IMR-90 (cell line): ENCODE measurements around the gene LSMEM2. TPM values are rescaled to one million over a fixed set of nuclear protein-coding genes. Genes with fewer than 3 reads are reported as not detected.

ENCODE experiments used
- ATAC-seq: fragments of 200-7000 bp; cut with Tn5 transposase; 2 replicates; pipeline ENCODE4 v1.9.1; 2020; ENCODE audit warnings: low read depth, mild to moderate bottlenecking, moderate library complexity
- BruUV-seq: library from RNA; stranded (reverse); fragments of 400-500 nt; replicated peaks from 2 replicates; lab custom pipeline; 2021; lab: Mats Ljungman, UMichigan
- CTCF ChIA-PET: fragments of 300-600 bp; formaldehyde crosslinking; extraction: SDS; loops from one replicate; lab custom pipeline; 2021; ENCODE audit warnings: antibody characterized with exemption; lab: Yijun Ruan, JAX
- POLR2A ChIA-PET: fragments of 300-600 bp; sonication (Branson Sonifier 250); formaldehyde crosslinking; loops from one replicate; lab custom pipeline; 2022; ENCODE audit warnings: antibody characterized with exemption; ENCODE audit not compliant: unreplicated experiment; lab: Charles Lee
- DNase-seq: peaks from one replicate; pipeline ENCODE4 v3.0.0; 2013
- H2AFZ ChIP-seq: replicated peaks from 2 replicates; pipeline ENCODE3; 2013; ENCODE audit warnings: low read length, mild to moderate bottlenecking; ENCODE audit not compliant: poor library complexity
- H2AK5ac ChIP-seq: 2 replicates; pipeline ENCODE4 v1.6.1; 2013; ENCODE audit warnings: low read depth, low read length, inconsistent platforms
- H2AK9ac ChIP-seq: replicated peaks from 2 replicates; pipeline ENCODE3; 2013; ENCODE audit warnings: mild to moderate bottlenecking, low read depth, low read length, moderate library complexity; ENCODE audit not compliant: poor library complexity
- H2BK120ac ChIP-seq: 2 replicates; pipeline ENCODE4 v1.6.1; 2013; ENCODE audit warnings: low read depth, low read length, inconsistent platforms
- H2BK15ac ChIP-seq: 3 replicates; pipeline ENCODE4 v1.6.1; 2013; ENCODE audit warnings: low read depth, low read length, inconsistent platforms
- H2BK20ac ChIP-seq: 2 replicates; pipeline ENCODE4 v1.6.1; 2013; ENCODE audit warnings: low read depth, mild to moderate bottlenecking, inconsistent platforms, low read length, moderate library complexity
- H2BK5ac ChIP-seq: 2 replicates; pipeline ENCODE4 v1.6.1; 2013; ENCODE audit warnings: mild to moderate bottlenecking, low read depth, low read length, inconsistent platforms; ENCODE audit not compliant: poor library complexity, severe bottlenecking
- H3K14ac ChIP-seq: replicated peaks from 2 replicates; pipeline ENCODE4 v1.6.1; 2013; ENCODE audit warnings: low read depth, low read length, inconsistent platforms
- H3K18ac ChIP-seq: 2 replicates; pipeline ENCODE4 v1.6.1; 2013; ENCODE audit warnings: low read depth, low read length, control low read depth
- H3K23ac ChIP-seq: 2 replicates; pipeline ENCODE4 v1.6.1; 2013; ENCODE audit warnings: low read depth, low read length, inconsistent platforms
- H3K27ac ChIP-seq: 2 replicates; pipeline ENCODE4 v1.5.1; 2013; ENCODE audit warnings: mild to moderate bottlenecking, control low read depth, low read length; ENCODE audit not compliant: insufficient read depth
- H3K27me3 ChIP-seq: 2 replicates; pipeline ENCODE4 v1.6.1; 2013; ENCODE audit warnings: low read length; ENCODE audit not compliant: control insufficient read depth, insufficient read depth
- H3K36me3 ChIP-seq: 2 replicates; pipeline ENCODE4 v1.6.1; 2013; ENCODE audit warnings: low read length, mixed read lengths; ENCODE audit not compliant: control insufficient read depth, insufficient read depth
- H3K4ac ChIP-seq: 2 replicates; pipeline ENCODE4 v1.6.1; 2013; ENCODE audit warnings: low read depth, low read length, inconsistent platforms
- H3K4me1 ChIP-seq: 2 replicates; pipeline ENCODE4 v1.6.1; 2013; ENCODE audit warnings: low read length, mixed read lengths; ENCODE audit not compliant: control insufficient read depth, insufficient read depth
- H3K4me2 ChIP-seq: 2 replicates; pipeline ENCODE4 v1.6.1; 2013; ENCODE audit warnings: low read depth, mild to moderate bottlenecking, control low read depth, low read length, moderate library complexity
- H3K4me3 ChIP-seq: 2 replicates; pipeline ENCODE4 v1.5.1; 2013; ENCODE audit warnings: low read depth, mild to moderate bottlenecking, control low read depth, low read length, moderate library complexity; ENCODE audit not compliant: insufficient read depth
- H3K56ac ChIP-seq: 2 replicates; pipeline ENCODE4 v1.6.1; 2013; ENCODE audit warnings: low read length, inconsistent platforms; ENCODE audit not compliant: insufficient read depth; ENCODE audit errors: extremely low read depth
- H3K79me1 ChIP-seq, 2 experiments: 2 replicates each; pipeline ENCODE4 v1.6.1; 2013; ENCODE audit warnings: low read length in 2 of 2, inconsistent platforms in 1 of 2, low read depth in 1 of 2
- H3K9ac ChIP-seq: 2 replicates; pipeline ENCODE4 v1.6.1; 2013; ENCODE audit warnings: low read depth, low read length, control low read depth
- H3K9me1 ChIP-seq: 2 replicates; pipeline ENCODE4 v1.6.1; 2013; ENCODE audit warnings: low read length, inconsistent platforms; ENCODE audit not compliant: insufficient read depth
- H3K9me3 ChIP-seq: 2 replicates; pipeline ENCODE4 v1.6.1; 2013; ENCODE audit warnings: low read length; ENCODE audit not compliant: control insufficient read depth, insufficient read depth
- H4K20me1 ChIP-seq: 2 replicates; pipeline ENCODE4 v1.6.1; 2013; ENCODE audit warnings: low read length, inconsistent platforms; ENCODE audit not compliant: insufficient read depth
- H4K5ac ChIP-seq: 2 replicates; pipeline ENCODE4 v1.6.1; 2013; ENCODE audit warnings: mild to moderate bottlenecking, low read depth, low read length, control low read depth
- H4K8ac ChIP-seq, 2 experiments: 2 replicates each; pipeline ENCODE4 v1.6.1; 2013; ENCODE audit warnings: low read depth in 2 of 2, low read length in 2 of 2, control low read depth in 1 of 2, inconsistent platforms in 1 of 2
- H4K91ac ChIP-seq: 2 replicates; pipeline ENCODE4 v1.6.1; 2013; ENCODE audit warnings: low read depth, low read length, inconsistent platforms; ENCODE audit not compliant: insufficient read depth
- BHLHE40 ChIP-seq: fragments of 150-350 bp; IDR thresholded peaks from 2 replicates; pipeline ENCODE4 v1.6.1; 2016; ENCODE audit warnings: mild to moderate bottlenecking, low read depth, low read length
- CEBPB ChIP-seq: IDR thresholded peaks from 2 replicates; pipeline ENCODE4 v1.6.1; 2012; ENCODE audit warnings: low read depth, low read length, improper control_type of control experiment
- CHD1 ChIP-seq: IDR thresholded peaks from 2 replicates; pipeline ENCODE4 v1.6.1; 2012; ENCODE audit warnings: low read depth, low read length, improper control_type of control experiment
- FOS ChIP-seq: fragments of 150-350 bp; IDR thresholded peaks from 2 replicates; pipeline ENCODE4 v1.6.1; 2016; ENCODE audit warnings: low read depth, low read length
- MAFK ChIP-seq: IDR thresholded peaks from 2 replicates; pipeline ENCODE4 v1.6.1; 2012; ENCODE audit warnings: low read depth, low read length, improper control_type of control experiment
- MAZ ChIP-seq: IDR thresholded peaks from 2 replicates; pipeline ENCODE4 v1.6.1; 2012; ENCODE audit warnings: low read depth, mild to moderate bottlenecking, low read length, improper control_type of control experiment, moderate library complexity, borderline replicate concordance
- NFE2L2 ChIP-seq: fragments of 150-350 bp; IDR thresholded peaks from 2 replicates; pipeline ENCODE4 v1.6.1; 2016; ENCODE audit warnings: low read depth, mild to moderate bottlenecking, low read length
- RAD21 ChIP-seq: IDR thresholded peaks from 2 replicates; pipeline ENCODE4 v1.6.1; 2012; ENCODE audit warnings: low read length, improper control_type of control experiment
- RFX5 ChIP-seq: IDR thresholded peaks from 2 replicates; pipeline ENCODE4 v1.8.0; 2012; ENCODE audit warnings: low read depth, mild to moderate bottlenecking, low read length, moderate library complexity
- WGBS, 2 experiments: methylation state at CpG; one replicate each; pipeline versions ENCODE4 v1.1.5 to v1.1.7; 2013; ENCODE audit warnings: missing lambda C conversion rate in 2 of 2; ENCODE audit not compliant: insufficient read length in 1 of 2; ENCODE audit errors: extremely low coverage in 2 of 2; 5-methylcytosine and 5-hydroxymethylcytosine counted together
- dilution Hi-C: fragments of 300-500 bp; cut with HindIII; formaldehyde crosslinking; loops from one replicate; pipeline ENCODE4 v1.14.3; 2018; ENCODE audit warnings: low sequenced_read_pairs; ENCODE audit not compliant: unreplicated experiment
- in situ Hi-C: fragments of 300-500 bp; cut with MboI; formaldehyde crosslinking; loops from 3 replicates; pipeline ENCODE4 v1.14.3; 2019; ENCODE audit warnings: low sequenced_read_pairs, inconsistent platforms, mixed read lengths
- intact Hi-C: fragments of 100-400 bp; cut with micrococcal nuclease; formaldehyde crosslinking; loops from 2 replicates; pipeline ENCODE4 v1.10.0; 2022
- polyA plus RNA-seq, 3 experiments: library from polyadenylated mRNA; depleted of rRNA; stranded (reverse); fragments of >200 nt; gene quantifications; 2 replicates each; pipeline ENCODE4 v1.2.3, GENCODE V29; 2012; ENCODE audit warnings: low replicate concordance in 1 of 3
- total RNA-seq: library from RNA; depleted of rRNA; stranded (reverse); fragments of >200 nt; gene quantifications from 2 replicates; pipeline ENCODE4 v1.2.3, GENCODE V29; 2012
- TF ChIP-seq, protein P1 (sequence below): fragments of 150-350 bp; IDR thresholded peaks from 2 replicates; pipeline ENCODE4 v1.6.1; 2016; ENCODE audit warnings: low read depth, mild to moderate bottlenecking, low read length, moderate library complexity, borderline replicate concordance
- TF ChIP-seq, protein P2 (sequence below): conservative IDR thresholded peaks from 2 replicates; pipeline ENCODE4 v1.5.1; 2012; ENCODE audit warnings: mild to moderate bottlenecking, low read depth, low read length, improper control_type of control experiment
- TF ChIP-seq, protein P3 (sequence below): fragments of 150-350 bp; IDR thresholded peaks from 2 replicates; pipeline ENCODE4 v1.6.1; 2017; ENCODE audit warnings: mild to moderate bottlenecking, antibody characterized with exemption, low read length, low read depth

LSMEM2 gene
- total and polyA plus RNA-seq, 2 of the 4 experiments (the other 2 are of a cell fraction), result under 0.01 TPM; not detected in 1

DNA sequence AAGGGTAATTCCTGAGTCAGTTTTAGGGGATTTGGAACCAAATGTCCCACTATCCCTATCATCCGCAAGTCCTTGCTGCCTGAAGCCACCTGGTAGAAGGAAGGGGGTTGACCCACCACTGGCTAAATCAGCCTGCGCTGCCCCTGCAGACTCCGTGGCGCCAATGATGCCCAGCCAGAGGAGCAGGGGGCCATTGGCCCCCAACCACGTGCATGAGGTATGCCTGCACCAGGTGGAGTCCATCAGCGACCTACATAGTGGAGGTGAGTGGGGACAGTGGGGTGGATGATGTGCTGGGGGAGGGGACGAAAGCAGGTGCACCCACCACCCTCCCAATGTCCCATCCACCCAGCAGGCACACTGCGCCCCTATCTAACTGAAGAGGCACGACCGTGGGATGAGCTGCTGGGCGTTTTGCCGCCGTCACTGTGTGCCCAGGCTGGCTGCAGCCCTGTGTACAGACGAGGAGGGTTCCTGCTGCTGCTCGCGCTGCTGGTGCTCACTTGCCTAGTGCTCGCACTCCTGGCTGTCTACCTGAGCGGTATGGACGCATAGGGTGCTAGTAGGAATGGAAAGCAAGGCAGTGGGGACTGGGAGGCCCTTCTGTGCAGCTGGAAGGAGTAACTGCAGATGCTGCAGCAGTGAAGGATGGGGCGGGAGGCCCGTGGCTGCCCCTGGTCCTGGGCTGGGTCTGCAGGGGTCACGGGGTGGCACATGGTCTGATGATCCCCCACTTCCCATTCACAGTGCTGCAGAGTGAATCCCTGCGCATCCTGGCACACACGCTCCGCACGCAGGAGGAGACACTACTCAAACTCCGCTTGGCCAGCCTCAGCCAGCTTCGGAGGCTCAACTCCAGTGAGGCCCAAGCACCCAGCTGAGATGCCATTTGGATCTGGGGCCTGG is 7.7 kb downstream of the LSMEM2 start:
- ATAC-seq (no peak), DNase-seq (no peak)
- peaks cover 34% of the 10 kb centered on the region for H3K36me3 ChIP-seq
- no peak overlapping the region for H3K14ac ChIP-seq
- no peaks in the 10 kb centered on the region; the same call in 1 of the 2 replicates for H3K9me1 ChIP-seq
- no peak overlapping the region for H3K27ac ChIP-seq
- peaks cover 12 to 24% of the 10 kb centered on the region in 2 experiments for H3K79me1 ChIP-seq
- H2AK9ac ChIP-seq, result no peak overlapping the region
- no peak overlapping the region for H3K4me2 ChIP-seq
- TF ChIP-seq NFE2L2, result no peak
- TF ChIP-seq CEBPB, result no peak
- TF ChIP-seq FOS, result no peak
- TF ChIP-seq, protein P1, sequence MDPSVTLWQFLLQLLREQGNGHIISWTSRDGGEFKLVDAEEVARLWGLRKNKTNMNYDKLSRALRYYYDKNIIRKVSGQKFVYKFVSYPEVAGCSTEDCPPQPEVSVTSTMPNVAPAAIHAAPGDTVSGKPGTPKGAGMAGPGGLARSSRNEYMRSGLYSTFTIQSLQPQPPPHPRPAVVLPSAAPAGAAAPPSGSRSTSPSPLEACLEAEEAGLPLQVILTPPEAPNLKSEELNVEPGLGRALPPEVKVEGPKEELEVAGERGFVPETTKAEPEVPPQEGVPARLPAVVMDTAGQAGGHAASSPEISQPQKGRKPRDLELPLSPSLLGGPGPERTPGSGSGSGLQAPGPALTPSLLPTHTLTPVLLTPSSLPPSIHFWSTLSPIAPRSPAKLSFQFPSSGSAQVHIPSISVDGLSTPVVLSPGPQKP, result no peak
- TF ChIP-seq MAFK, result no peak
- TF ChIP-seq, protein P2, sequence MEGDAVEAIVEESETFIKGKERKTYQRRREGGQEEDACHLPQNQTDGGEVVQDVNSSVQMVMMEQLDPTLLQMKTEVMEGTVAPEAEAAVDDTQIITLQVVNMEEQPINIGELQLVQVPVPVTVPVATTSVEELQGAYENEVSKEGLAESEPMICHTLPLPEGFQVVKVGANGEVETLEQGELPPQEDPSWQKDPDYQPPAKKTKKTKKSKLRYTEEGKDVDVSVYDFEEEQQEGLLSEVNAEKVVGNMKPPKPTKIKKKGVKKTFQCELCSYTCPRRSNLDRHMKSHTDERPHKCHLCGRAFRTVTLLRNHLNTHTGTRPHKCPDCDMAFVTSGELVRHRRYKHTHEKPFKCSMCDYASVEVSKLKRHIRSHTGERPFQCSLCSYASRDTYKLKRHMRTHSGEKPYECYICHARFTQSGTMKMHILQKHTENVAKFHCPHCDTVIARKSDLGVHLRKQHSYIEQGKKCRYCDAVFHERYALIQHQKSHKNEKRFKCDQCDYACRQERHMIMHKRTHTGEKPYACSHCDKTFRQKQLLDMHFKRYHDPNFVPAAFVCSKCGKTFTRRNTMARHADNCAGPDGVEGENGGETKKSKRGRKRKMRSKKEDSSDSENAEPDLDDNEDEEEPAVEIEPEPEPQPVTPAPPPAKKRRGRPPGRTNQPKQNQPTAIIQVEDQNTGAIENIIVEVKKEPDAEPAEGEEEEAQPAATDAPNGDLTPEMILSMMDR, result no peak
- no peak for TF ChIP-seq CHD1
- no peak for TF ChIP-seq RAD21
- TF ChIP-seq RFX5, result no peak
- TF ChIP-seq MAZ, result no peak
- TF ChIP-seq, protein P3, sequence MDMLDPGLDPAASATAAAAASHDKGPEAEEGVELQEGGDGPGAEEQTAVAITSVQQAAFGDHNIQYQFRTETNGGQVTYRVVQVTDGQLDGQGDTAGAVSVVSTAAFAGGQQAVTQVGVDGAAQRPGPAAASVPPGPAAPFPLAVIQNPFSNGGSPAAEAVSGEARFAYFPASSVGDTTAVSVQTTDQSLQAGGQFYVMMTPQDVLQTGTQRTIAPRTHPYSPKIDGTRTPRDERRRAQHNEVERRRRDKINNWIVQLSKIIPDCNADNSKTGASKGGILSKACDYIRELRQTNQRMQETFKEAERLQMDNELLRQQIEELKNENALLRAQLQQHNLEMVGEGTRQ, result no peak
- no peak for TF ChIP-seq BHLHE40
- no peaks in the 10 kb centered on the region for H3K27me3 ChIP-seq
- H4K91ac ChIP-seq, result no peak overlapping the region
- H2BK120ac ChIP-seq, result no peak overlapping the region
- no peak overlapping the region for H3K9ac ChIP-seq
- no peak overlapping the region for H2BK5ac ChIP-seq
- 94% methylated on average over 12 of the region's 28 CpGs; no CpG with 5 or more reads in 1 of the 2 experiments for WGBS, 2 experiments
- H2AFZ ChIP-seq, result no peak overlapping the region
- no peak overlapping the region for H2AK5ac ChIP-seq
- H4K8ac ChIP-seq, result no peak overlapping the region
- H2BK20ac ChIP-seq, result no peak overlapping the region
- CTCF ChIA-PET, result no interaction called here
- intact Hi-C loops, result no loop called here
- H4K5ac ChIP-seq, result no peak overlapping the region
- H3K56ac ChIP-seq, result no peak overlapping the region
- H3K4me3 ChIP-seq, result no peak overlapping the region
- no peaks in the 10 kb centered on the region; the same call in 1 of the 2 replicates for H4K20me1 ChIP-seq
- in situ Hi-C loops, result no loop called here
- H3K4me1 ChIP-seq, result peaks cover 3% of the 10 kb centered on the region
- dilution Hi-C loops, result no loop called here
- H3K4ac ChIP-seq, result no peak overlapping the region
- H2BK15ac ChIP-seq, result no peak overlapping the region
- H3K9me3 ChIP-seq, result no peaks in the 10 kb centered on the region
- no peak overlapping the region for H3K23ac ChIP-seq
- POLR2A ChIA-PET, result no interaction called here
- H3K18ac ChIP-seq, result no peak overlapping the region
- no TSS peak for BruUV-seq
